Transverse colon (tissue), 4 donors: Measurements from ENCODE around the gene FAM168B. TPM values are rescaled to one million over a fixed set of nuclear protein-coding genes. Genes with fewer than 3 reads are reported as not detected.
A peak's percentile ranks its signal among the peaks of the same experiment; 100 is the strongest.

Experiments used
- DNase-seq: peaks from one replicate; pipeline ENCODE4 v3.0.0-alpha.2; 2019
- H3K27ac ChIP-seq, 4 donors: fragments of 200-600 bp; sonication (generic); 2 replicates each; pipeline ENCODE4 v1.5.1; 2016 to 2018; ENCODE audit warnings: inconsistent platforms in 4 of 4
- H3K27me3 ChIP-seq: fragments of 200-600 bp; sonication (generic); 2 replicates; pipeline ENCODE4 v1.5.1; 2017; ENCODE audit warnings: inconsistent platforms
- H3K36me3 ChIP-seq, 4 donors: fragments of 200-600 bp; sonication (generic); 2 replicates each; pipeline ENCODE4 v1.5.1; 2017 to 2019; ENCODE audit warnings: inconsistent platforms in 4 of 4
- H3K4me1 ChIP-seq, 4 donors: fragments of 200-600 bp; sonication (generic); 2 replicates each; pipeline ENCODE4 v1.5.1; 2017 to 2020; ENCODE audit warnings: inconsistent platforms in 4 of 4
- H3K4me3 ChIP-seq, 4 donors: fragments of 200-600 bp; sonication (generic); 1 replicate in 1 of 4; 2 replicates in 3 of 4; pipeline versions ENCODE4 v1.5.1 to v1.6.1; 2017 to 2019; ENCODE audit warnings: inconsistent platforms in 4 of 4
- H3K9me3 ChIP-seq, 2 donors: fragments of 200-600 bp; sonication (generic); 2 replicates each; pipeline ENCODE4 v1.5.1; 2017 to 2019; ENCODE audit warnings: inconsistent platforms in 2 of 2
- EP300 ChIP-seq: sonication (generic); formaldehyde crosslinking; IDR thresholded peaks from one replicate; pipeline ENCODE4 v1.6.1; 2017; ENCODE audit warnings: antibody characterized with exemption, low read depth
- POLR2A ChIP-seq: fragments of 450-650 bp; IDR thresholded peaks from one replicate; pipeline ENCODE4 v1.6.1; 2016; ENCODE audit warnings: antibody characterized with exemption, mild to moderate bottlenecking, moderate library complexity
- POLR2AphosphoS5 ChIP-seq, 3 donors: sonication (generic); formaldehyde crosslinking; IDR thresholded peaks; one replicate each; pipeline ENCODE4 v1.6.1; 2016; ENCODE audit warnings: antibody characterized with exemption in 3 of 3
- WGBS, 2 donors: methylation state at CpG; one replicate each; pipeline ENCODE4 v1.1.5; 2018; ENCODE audit warnings: low coverage in 1 of 2; 5-methylcytosine and 5-hydroxymethylcytosine counted together
- in situ Hi-C, 4 donors: fragments of 200-750 bp; cut with MboI; loops; one replicate each; pipeline versions ENCODE4 v1.15.0 to v1.15.1; 2017; ENCODE audit warnings: low sequenced_read_pairs in 3 of 4, low pct_ligation_motif_present in 1 of 4, low pct_unique_long_range_greater_than_20kb in 1 of 4
- intact Hi-C: fragments of 100-400 bp; cut with DNase I; formaldehyde crosslinking; loops from one replicate; pipeline ENCODE4 v1.15.1; 2023; ENCODE audit warnings: low total_unique reads
- total RNA-seq, 4 donors: library from RNA; depleted of rRNA; stranded (reverse); fragments of >200 nt; gene quantifications; one replicate each; pipeline ENCODE4 v1.1.0, GENCODE V29; 2016
- TF ChIP-seq, protein P1 (sequence below), 5 experiments: fragments of 200-600 bp in 3 of 5; fragments of 450-650 bp in 2 of 5; sonication (generic) in 3 of 5; IDR thresholded peaks; 1 replicate in 2 of 5; 2 replicates in 3 of 5; pipeline ENCODE4 v1.5.1; 2016 to 2017; ENCODE audit warnings: antibody characterized with exemption in 5 of 5, inconsistent platforms in 3 of 5, mild to moderate bottlenecking in 2 of 5, moderate library complexity in 1 of 5

FAM168B gene
- total RNA-seq, 4 donors from 2014 or later, result 31.6 to 124 (median 110) TPM

DNA sequence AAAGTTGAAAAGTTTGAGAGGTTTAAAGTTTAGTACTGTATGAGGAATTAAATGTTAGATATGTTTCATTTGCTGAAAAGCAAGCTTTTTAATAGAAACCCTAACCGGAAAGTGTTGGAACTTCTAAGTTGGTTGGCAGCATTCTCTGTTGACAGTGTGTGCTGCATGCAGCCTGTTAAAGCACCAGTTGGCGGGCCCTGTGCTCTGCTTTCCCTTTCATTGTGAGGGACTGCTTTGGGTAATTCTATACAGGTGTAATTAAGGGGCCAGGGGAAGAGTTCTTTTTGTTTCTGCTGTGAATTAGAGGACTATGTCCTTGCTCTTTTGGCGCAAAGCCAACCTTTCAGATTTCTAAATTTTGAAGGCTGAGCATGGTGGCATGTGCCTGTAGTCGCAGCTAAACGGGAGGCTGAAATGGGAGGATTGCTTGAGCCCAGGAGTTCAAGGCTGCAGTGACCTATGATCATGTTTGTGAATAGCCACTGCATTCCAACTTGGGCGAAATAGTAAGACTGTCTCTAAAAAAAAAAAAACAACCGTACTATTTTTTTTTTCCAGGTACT lies 32.0 kb upstream of the FAM168B start:
- Histone ChIP-seq H3K4me3 (no peak overlapping the region), H3K27me3 (no peaks in the 10 kb centered on the region), H3K9me3 (no peaks in the 10 kb centered on the region), H3K4me1 (peaks cover 0 to 10% (median 0%) of the 10 kb centered on the region in 4 donors), H3K27ac (no peak overlapping the region), H3K36me3 (peaks cover 0 to 51% (median 12%) of the 10 kb centered on the region in 4 donors)
- WGBS, 2 donors, result 92 to 98% methylated on average over 5 to 7 of the region's 7 CpGs
- intact Hi-C loops (no loop called here), in situ Hi-C loops (no loop called here)
- TF ChIP-seq, protein P1, sequence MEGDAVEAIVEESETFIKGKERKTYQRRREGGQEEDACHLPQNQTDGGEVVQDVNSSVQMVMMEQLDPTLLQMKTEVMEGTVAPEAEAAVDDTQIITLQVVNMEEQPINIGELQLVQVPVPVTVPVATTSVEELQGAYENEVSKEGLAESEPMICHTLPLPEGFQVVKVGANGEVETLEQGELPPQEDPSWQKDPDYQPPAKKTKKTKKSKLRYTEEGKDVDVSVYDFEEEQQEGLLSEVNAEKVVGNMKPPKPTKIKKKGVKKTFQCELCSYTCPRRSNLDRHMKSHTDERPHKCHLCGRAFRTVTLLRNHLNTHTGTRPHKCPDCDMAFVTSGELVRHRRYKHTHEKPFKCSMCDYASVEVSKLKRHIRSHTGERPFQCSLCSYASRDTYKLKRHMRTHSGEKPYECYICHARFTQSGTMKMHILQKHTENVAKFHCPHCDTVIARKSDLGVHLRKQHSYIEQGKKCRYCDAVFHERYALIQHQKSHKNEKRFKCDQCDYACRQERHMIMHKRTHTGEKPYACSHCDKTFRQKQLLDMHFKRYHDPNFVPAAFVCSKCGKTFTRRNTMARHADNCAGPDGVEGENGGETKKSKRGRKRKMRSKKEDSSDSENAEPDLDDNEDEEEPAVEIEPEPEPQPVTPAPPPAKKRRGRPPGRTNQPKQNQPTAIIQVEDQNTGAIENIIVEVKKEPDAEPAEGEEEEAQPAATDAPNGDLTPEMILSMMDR (IDR thresholded peaks at IDR 0.05), result no peak
- TF ChIP-seq EP300, result no peak
- no peak for TF ChIP-seq POLR2A
- no peak for TF ChIP-seq POLR2AphosphoS5 (IDR thresholded peaks at IDR 0.05)
- DNase-seq, result no peak

DNA sequence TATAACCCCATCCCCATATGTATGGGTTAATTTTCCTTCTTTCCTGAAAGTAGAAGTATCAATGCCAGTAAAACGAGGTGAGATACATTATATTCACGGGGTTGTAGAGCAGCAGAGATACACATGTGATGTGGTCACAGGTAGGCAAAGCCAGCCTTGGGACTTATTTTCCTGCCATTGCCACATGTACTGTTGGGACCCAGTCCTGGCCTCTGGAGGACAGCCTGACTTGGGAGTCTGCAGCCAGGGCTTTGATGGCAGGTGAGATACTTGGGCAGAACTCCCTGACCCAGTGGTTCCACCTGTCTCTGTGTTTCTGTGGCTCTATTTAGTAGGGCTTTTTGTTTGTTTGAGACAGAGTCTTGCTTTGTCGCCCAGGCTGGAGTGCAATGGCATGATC lies 29.9 kb upstream of the FAM168B start:
- Histone ChIP-seq H3K36me3 (peaks cover 0 to 33% (median 10%) of the 10 kb centered on the region in 4 donors), H3K4me1 (peaks cover 0 to 10% (median 0%) of the 10 kb centered on the region in 4 donors), H3K27me3 (no peaks in the 10 kb centered on the region), H3K4me3 (no peak overlapping the region), H3K27ac (no peak overlapping the region), H3K9me3 (no peaks in the 10 kb centered on the region)
- TF ChIP-seq POLR2AphosphoS5 (IDR thresholded peaks at IDR 0.05), result no peak
- no peak for TF ChIP-seq POLR2A
- TF ChIP-seq EP300, result no peak
- DNase-seq, result no peak
- intact Hi-C loops, result no loop called here
- 99 to 100% methylated on average over 3 of the region's 3 CpGs for WGBS, 2 donors
- in situ Hi-C loops, result no loop called here

DNA sequence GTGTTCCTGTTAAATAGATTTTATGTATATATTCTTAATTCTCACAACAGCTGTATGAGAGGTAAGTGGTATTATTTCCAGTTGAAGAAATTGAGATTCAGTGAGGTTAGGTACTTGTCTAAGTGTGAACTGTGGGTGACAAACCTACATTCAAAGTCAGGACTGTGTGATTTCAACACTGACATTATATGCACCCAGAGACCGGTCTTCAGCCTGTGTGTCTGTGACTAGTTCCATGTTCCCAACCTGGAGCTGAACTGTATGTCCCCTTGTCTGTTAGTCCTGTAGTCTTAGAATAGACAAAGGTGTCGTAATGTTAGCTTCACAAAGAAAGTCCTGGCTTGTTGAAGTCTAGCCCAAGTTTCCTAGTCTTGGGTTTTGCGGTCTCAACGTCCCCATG lies 29.2 kb upstream of the FAM168B start:
- TF ChIP-seq POLR2AphosphoS5 (IDR thresholded peaks at IDR 0.05) (no peak), POLR2A (no peak), EP300 (no peak)
- TF ChIP-seq, protein P1 (IDR thresholded peaks at IDR 0.05), result no peak
- in situ Hi-C loops, result no loop called here
- DNase-seq, result no peak
- Histone ChIP-seq H3K4me1 (peaks cover 0 to 10% (median 0%) of the 10 kb centered on the region in 4 donors), H3K27me3 (no peaks in the 10 kb centered on the region), H3K36me3 (peaks cover 0 to 26% (median 8%) of the 10 kb centered on the region in 4 donors), H3K4me3 (no peak overlapping the region), H3K27ac (no peak overlapping the region), H3K9me3 (no peaks in the 10 kb centered on the region)
- intact Hi-C loops, result no loop called here
- 96 to 100% methylated on average over 4 of the region's 4 CpGs for WGBS, 2 donors

DNA sequence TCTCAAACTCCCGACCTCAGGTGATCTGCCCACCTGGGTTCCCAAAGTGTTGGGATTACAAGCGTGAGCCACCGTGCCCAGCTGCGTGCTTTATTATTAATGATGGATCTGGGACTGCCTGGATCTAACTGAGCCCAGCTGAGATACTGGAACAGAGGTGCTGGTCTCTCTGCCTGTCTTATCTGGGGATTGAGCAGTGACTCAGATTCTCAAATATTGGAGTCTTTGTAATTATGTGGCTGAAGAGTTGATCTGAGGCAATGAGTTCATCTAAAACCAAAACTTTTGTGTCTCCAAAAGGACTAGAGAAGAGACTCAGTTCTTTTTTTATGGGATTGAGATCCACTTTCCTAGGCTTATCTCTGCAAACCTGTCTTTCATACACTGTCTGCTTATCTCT lies 28.2 kb upstream of the FAM168B start:
- Histone ChIP-seq H3K4me3 (no peak overlapping the region), H3K4me1 (peaks cover 0 to 10% (median 0%) of the 10 kb centered on the region in 4 donors), H3K27me3 (no peaks in the 10 kb centered on the region), H3K9me3 (no peaks in the 10 kb centered on the region), H3K36me3 (peaks cover 0 to 16% (median 3%) of the 10 kb centered on the region in 4 donors), H3K27ac (peak overlapping the region in 1 of 4 donors; percentile 4)
- intact Hi-C loops (no loop called here), in situ Hi-C loops (no loop called here)
- 100% methylated on average over 4 of the region's 4 CpGs; no CpG with 5 or more reads in 1 of the 2 donors for WGBS, 2 donors
- no peak for TF ChIP-seq POLR2AphosphoS5 (IDR thresholded peaks at IDR 0.05)
- TF ChIP-seq, protein P1 (IDR thresholded peaks at IDR 0.05), result no peak
- TF ChIP-seq EP300, result no peak
- TF ChIP-seq POLR2A, result no peak
- no peak for DNase-seq
